Stomach (tissue), 4 donors: ENCODE measurements around the gene INPP4B.

ENCODE experiments used
- CTCF ChIP-seq, 7 experiments: fragments of 450-650 bp in 4 of 7; fragments of 200-600 bp in 3 of 7; sonication (generic) in 3 of 7; IDR thresholded peaks; one replicate each; pipeline ENCODE4 v1.5.1; 2016 to 2019; ENCODE audit warnings: antibody characterized with exemption in 7 of 7, control low read depth in 2 of 7, mild to moderate bottlenecking in 1 of 7
- EP300 ChIP-seq: sonication (generic); formaldehyde crosslinking; IDR thresholded peaks from one replicate; pipeline ENCODE4 v1.6.1; 2017; ENCODE audit warnings: antibody characterized with exemption
- POLR2A ChIP-seq, 4 donors: fragments of 450-650 bp; IDR thresholded peaks; one replicate each; pipeline ENCODE4 v1.6.1; 2016; ENCODE audit warnings: antibody characterized with exemption in 4 of 4, control low read depth in 2 of 4, mild to moderate bottlenecking in 1 of 4, moderate library complexity in 1 of 4
- POLR2AphosphoS5 ChIP-seq, 3 donors: sonication (generic); formaldehyde crosslinking; IDR thresholded peaks; one replicate each; pipeline ENCODE4 v1.6.1; 2016; ENCODE audit warnings: antibody characterized with exemption in 3 of 3

- TF ChIP-seq CTCF (IDR thresholded peaks at IDR 0.05) (no peak), POLR2A (IDR thresholded peaks at IDR 0.05) (no peak), POLR2AphosphoS5 (IDR thresholded peaks at IDR 0.05) (no peak), EP300 (no peak)
These were observed 427.4 kb downstream of the INPP4B start for GRCh38 chr4:142418697-142419096.
